HUES6 (cell line): ENCODE measurements around the gene GDPD2.

Experiments used
- H3K27ac ChIP-seq: 2 replicates; pipeline ENCODE4 v1.7.0; 2013; ENCODE audit warnings: low read depth, mild to moderate bottlenecking, low read length, inconsistent platforms
- H3K27me3 ChIP-seq: 2 replicates; pipeline ENCODE4 v1.6.1; 2013; ENCODE audit warnings: low read length; ENCODE audit not compliant: control insufficient read depth, insufficient read depth
- H3K36me3 ChIP-seq: 2 replicates; pipeline ENCODE4 v1.6.1; 2013; ENCODE audit warnings: low read length; ENCODE audit not compliant: control insufficient read depth, insufficient read depth
- H3K4me1 ChIP-seq: 2 replicates; pipeline ENCODE4 v1.6.1; 2013; ENCODE audit warnings: low read length; ENCODE audit not compliant: control insufficient read depth, insufficient read depth
- H3K4me3 ChIP-seq: 2 replicates; pipeline ENCODE4 v1.5.1; 2013; ENCODE audit warnings: low read depth, low read length
- H3K9ac ChIP-seq: one replicate; pipeline ENCODE4 v1.6.1; 2013; ENCODE audit warnings: mild to moderate bottlenecking, low read length
- H3K9me3 ChIP-seq: 2 replicates; pipeline ENCODE4 v1.6.1; 2013; ENCODE audit warnings: low read depth, low read length; ENCODE audit not compliant: control insufficient read depth, insufficient read depth

GDPD2 gene

GRCh38 chrX:70476166-70476933 is 53.2 kb downstream of the GDPD2 start:
- peaks cover 80% of the 10 kb centered on the region for H3K4me1 ChIP-seq
- H3K27ac ChIP-seq, result peak overlapping the region; percentile 80
- peak overlapping the region; percentile 72 for H3K9ac ChIP-seq
- H3K4me3 ChIP-seq, result peak overlapping the region; percentile 51
- H3K27me3 ChIP-seq, result no peaks in the 10 kb centered on the region
- H3K36me3 ChIP-seq, result peaks cover 16% of the 10 kb centered on the region
- H3K9me3 ChIP-seq, result no peaks in the 10 kb centered on the region; the same call in 1 of the 2 replicates

GRCh38 chrX:70476934-70477733 is 54.0 kb downstream of the GDPD2 start:
- peak overlapping the region; percentile 80 for H3K27ac ChIP-seq
- peaks cover 23% of the 10 kb centered on the region for H3K36me3 ChIP-seq
- H3K27me3 ChIP-seq, result no peaks in the 10 kb centered on the region
- peak overlapping the region; percentile 51 for H3K4me3 ChIP-seq
- no peaks in the 10 kb centered on the region; the same call in 1 of the 2 replicates for H3K9me3 ChIP-seq
- peak overlapping the region; percentile 72 for H3K9ac ChIP-seq
- peaks cover 88% of the 10 kb centered on the region for H3K4me1 ChIP-seq

GRCh38 chrX:70477734-70478075 is 54.6 kb downstream of the GDPD2 start:
- peak overlapping the region; percentile 72 for H3K9ac ChIP-seq
- peaks cover 85% of the 10 kb centered on the region for H3K4me1 ChIP-seq
- H3K27me3 ChIP-seq, result no peaks in the 10 kb centered on the region
- peak overlapping the region; percentile 35; the same call in 1 of the 2 replicates for H3K27ac ChIP-seq
- peak overlapping the region; percentile 51 for H3K4me3 ChIP-seq
- no peaks in the 10 kb centered on the region; the same call in 1 of the 2 replicates for H3K9me3 ChIP-seq
- H3K36me3 ChIP-seq, result peaks cover 26% of the 10 kb centered on the region

GRCh38 chrX:70478526-70479245 is 55.6 kb downstream of the GDPD2 start:
- Histone ChIP-seq H3K4me3 (peak overlapping the region; percentile 51), H3K36me3 (peaks cover 29% of the 10 kb centered on the region), H3K27ac (peak overlapping the region; percentile 35; the same call in 1 of the 2 replicates), H3K4me1 (peaks cover 85% of the 10 kb centered on the region), H3K9me3 (no peaks in the 10 kb centered on the region; the same call in 1 of the 2 replicates), H3K27me3 (no peaks in the 10 kb centered on the region), H3K9ac (peak overlapping the region; percentile 31)

GRCh38 chrX:70479247-70479921 is 56.3 kb downstream of the GDPD2 start:
- peak overlapping the region; percentile 14 for H3K4me3 ChIP-seq
- H3K27me3 ChIP-seq, result no peaks in the 10 kb centered on the region
- H3K27ac ChIP-seq, result no peak overlapping the region
- peaks cover 79% of the 10 kb centered on the region for H3K4me1 ChIP-seq
- H3K9me3 ChIP-seq, result no peaks in the 10 kb centered on the region; the same call in 1 of the 2 replicates
- H3K9ac ChIP-seq, result peak overlapping the region; percentile 31
- H3K36me3 ChIP-seq, result peaks cover 34% of the 10 kb centered on the region

GRCh38 chrX:70479922-70480659 is 57.0 kb downstream of the GDPD2 start:
- peak overlapping the region; percentile 3 for H3K9ac ChIP-seq
- H3K27ac ChIP-seq, result no peak overlapping the region
- peaks cover 81% of the 10 kb centered on the region for H3K4me1 ChIP-seq
- peaks cover 41% of the 10 kb centered on the region for H3K36me3 ChIP-seq
- no peaks in the 10 kb centered on the region for H3K27me3 ChIP-seq
- H3K9me3 ChIP-seq, result no peaks in the 10 kb centered on the region; the same call in 1 of the 2 replicates
- peak overlapping the region; percentile 14; the same call in 1 of the 2 replicates for H3K4me3 ChIP-seq

- Histone ChIP-seq H3K27ac (no peak overlapping the region), H3K4me1 (peaks cover 75% of the 10 kb centered on the region), H3K4me3 (no peak overlapping the region; the same call in 1 of the 2 replicates)
Observed at GRCh38 chrX:70480660-70481018, 57.5 kb downstream of the GDPD2 start.

GRCh38 chrX:70481471-70482270 is 58.6 kb downstream of the GDPD2 start:
- no peak overlapping the region for H3K9ac ChIP-seq
- no peaks in the 10 kb centered on the region; the same call in 1 of the 2 replicates for H3K9me3 ChIP-seq
- H3K4me3 ChIP-seq, result no peak overlapping the region
- H3K36me3 ChIP-seq, result peaks cover 56% of the 10 kb centered on the region
- peaks cover 67% of the 10 kb centered on the region for H3K4me1 ChIP-seq
- H3K27ac ChIP-seq, result no peak overlapping the region
- no peaks in the 10 kb centered on the region for H3K27me3 ChIP-seq

More at GRCh38 chrX:70480660-70481018, 57.5 kb downstream of the GDPD2 start:
- no peak overlapping the region for H3K9ac ChIP-seq
- H3K36me3 ChIP-seq, result peaks cover 46% of the 10 kb centered on the region
- no peaks in the 10 kb centered on the region for H3K27me3 ChIP-seq
- H3K9me3 ChIP-seq, result no peaks in the 10 kb centered on the region; the same call in 1 of the 2 replicates

GRCh38 chrX:70482300-70482699 is 59.2 kb downstream of the GDPD2 start:
- peaks cover 61% of the 10 kb centered on the region for H3K4me1 ChIP-seq

More at GRCh38 chrX:70482300-70482699, 59.2 kb downstream of the GDPD2 start:
- Histone ChIP-seq H3K27ac (no peak overlapping the region), H3K9ac (no peak overlapping the region), H3K4me3 (no peak overlapping the region), H3K9me3 (no peaks in the 10 kb centered on the region; the same call in 1 of the 2 replicates), H3K27me3 (no peaks in the 10 kb centered on the region), H3K36me3 (peaks cover 60% of the 10 kb centered on the region)
